IMR-90 (cell line): Measurements from ENCODE around the gene NOS1AP. TPM values are rescaled to one million over a fixed set of nuclear protein-coding genes. Genes with fewer than 3 reads are reported as not detected.

Source experiments
- ATAC-seq: fragments of 200-7000 bp; cut with Tn5 transposase; 2 replicates; pipeline ENCODE4 v1.9.1; 2020; ENCODE audit warnings: low read depth, mild to moderate bottlenecking, moderate library complexity
- BruUV-seq: library from RNA; stranded (reverse); fragments of 400-500 nt; replicated peaks from 2 replicates; lab custom pipeline; 2021; lab: Mats Ljungman, UMichigan
- CTCF ChIA-PET: fragments of 300-600 bp; formaldehyde crosslinking; extraction: SDS; loops from one replicate; lab custom pipeline; 2021; ENCODE audit warnings: antibody characterized with exemption; lab: Yijun Ruan, JAX
- POLR2A ChIA-PET: fragments of 300-600 bp; sonication (Branson Sonifier 250); formaldehyde crosslinking; loops from one replicate; lab custom pipeline; 2022; ENCODE audit warnings: antibody characterized with exemption; ENCODE audit not compliant: unreplicated experiment; lab: Charles Lee
- DNase-seq: peaks from one replicate; pipeline ENCODE4 v3.0.0; 2013
- H2AFZ ChIP-seq: replicated peaks from 2 replicates; pipeline ENCODE3; 2013; ENCODE audit warnings: low read length, mild to moderate bottlenecking; ENCODE audit not compliant: poor library complexity
- H2AK5ac ChIP-seq: 2 replicates; pipeline ENCODE4 v1.6.1; 2013; ENCODE audit warnings: low read depth, low read length, inconsistent platforms
- H2AK9ac ChIP-seq: replicated peaks from 2 replicates; pipeline ENCODE3; 2013; ENCODE audit warnings: mild to moderate bottlenecking, low read depth, low read length, moderate library complexity; ENCODE audit not compliant: poor library complexity
- H2BK120ac ChIP-seq: 2 replicates; pipeline ENCODE4 v1.6.1; 2013; ENCODE audit warnings: low read depth, low read length, inconsistent platforms
- H2BK15ac ChIP-seq: 3 replicates; pipeline ENCODE4 v1.6.1; 2013; ENCODE audit warnings: low read depth, low read length, inconsistent platforms
- H2BK20ac ChIP-seq: 2 replicates; pipeline ENCODE4 v1.6.1; 2013; ENCODE audit warnings: low read depth, mild to moderate bottlenecking, inconsistent platforms, low read length, moderate library complexity
- H2BK5ac ChIP-seq: 2 replicates; pipeline ENCODE4 v1.6.1; 2013; ENCODE audit warnings: mild to moderate bottlenecking, low read depth, low read length, inconsistent platforms; ENCODE audit not compliant: poor library complexity, severe bottlenecking
- H3K14ac ChIP-seq: replicated peaks from 2 replicates; pipeline ENCODE4 v1.6.1; 2013; ENCODE audit warnings: low read depth, low read length, inconsistent platforms
- H3K18ac ChIP-seq: 2 replicates; pipeline ENCODE4 v1.6.1; 2013; ENCODE audit warnings: low read depth, low read length, control low read depth
- H3K23ac ChIP-seq: 2 replicates; pipeline ENCODE4 v1.6.1; 2013; ENCODE audit warnings: low read depth, low read length, inconsistent platforms
- H3K27ac ChIP-seq: 2 replicates; pipeline ENCODE4 v1.5.1; 2013; ENCODE audit warnings: mild to moderate bottlenecking, control low read depth, low read length; ENCODE audit not compliant: insufficient read depth
- H3K27me3 ChIP-seq: 2 replicates; pipeline ENCODE4 v1.6.1; 2013; ENCODE audit warnings: low read length; ENCODE audit not compliant: control insufficient read depth, insufficient read depth
- H3K36me3 ChIP-seq: 2 replicates; pipeline ENCODE4 v1.6.1; 2013; ENCODE audit warnings: low read length, mixed read lengths; ENCODE audit not compliant: control insufficient read depth, insufficient read depth
- H3K4ac ChIP-seq: 2 replicates; pipeline ENCODE4 v1.6.1; 2013; ENCODE audit warnings: low read depth, low read length, inconsistent platforms
- H3K4me1 ChIP-seq: 2 replicates; pipeline ENCODE4 v1.6.1; 2013; ENCODE audit warnings: low read length, mixed read lengths; ENCODE audit not compliant: control insufficient read depth, insufficient read depth
- H3K4me2 ChIP-seq: 2 replicates; pipeline ENCODE4 v1.6.1; 2013; ENCODE audit warnings: low read depth, mild to moderate bottlenecking, control low read depth, low read length, moderate library complexity
- H3K4me3 ChIP-seq: 2 replicates; pipeline ENCODE4 v1.5.1; 2013; ENCODE audit warnings: low read depth, mild to moderate bottlenecking, control low read depth, low read length, moderate library complexity; ENCODE audit not compliant: insufficient read depth
- H3K56ac ChIP-seq: 2 replicates; pipeline ENCODE4 v1.6.1; 2013; ENCODE audit warnings: low read length, inconsistent platforms; ENCODE audit not compliant: insufficient read depth; ENCODE audit errors: extremely low read depth
- H3K79me1 ChIP-seq, 2 experiments: 2 replicates each; pipeline ENCODE4 v1.6.1; 2013; ENCODE audit warnings: low read length in 2 of 2, inconsistent platforms in 1 of 2, low read depth in 1 of 2
- H3K9ac ChIP-seq: 2 replicates; pipeline ENCODE4 v1.6.1; 2013; ENCODE audit warnings: low read depth, low read length, control low read depth
- H3K9me1 ChIP-seq: 2 replicates; pipeline ENCODE4 v1.6.1; 2013; ENCODE audit warnings: low read length, inconsistent platforms; ENCODE audit not compliant: insufficient read depth
- H3K9me3 ChIP-seq: 2 replicates; pipeline ENCODE4 v1.6.1; 2013; ENCODE audit warnings: low read length; ENCODE audit not compliant: control insufficient read depth, insufficient read depth
- H4K20me1 ChIP-seq: 2 replicates; pipeline ENCODE4 v1.6.1; 2013; ENCODE audit warnings: low read length, inconsistent platforms; ENCODE audit not compliant: insufficient read depth
- H4K5ac ChIP-seq: 2 replicates; pipeline ENCODE4 v1.6.1; 2013; ENCODE audit warnings: mild to moderate bottlenecking, low read depth, low read length, control low read depth
- H4K8ac ChIP-seq, 2 experiments: 2 replicates each; pipeline ENCODE4 v1.6.1; 2013; ENCODE audit warnings: low read depth in 2 of 2, low read length in 2 of 2, control low read depth in 1 of 2, inconsistent platforms in 1 of 2
- H4K91ac ChIP-seq: 2 replicates; pipeline ENCODE4 v1.6.1; 2013; ENCODE audit warnings: low read depth, low read length, inconsistent platforms; ENCODE audit not compliant: insufficient read depth
- BHLHE40 ChIP-seq: fragments of 150-350 bp; IDR thresholded peaks from 2 replicates; pipeline ENCODE4 v1.6.1; 2016; ENCODE audit warnings: mild to moderate bottlenecking, low read depth, low read length
- CEBPB ChIP-seq: IDR thresholded peaks from 2 replicates; pipeline ENCODE4 v1.6.1; 2012; ENCODE audit warnings: low read depth, low read length, improper control_type of control experiment
- MAFK ChIP-seq: IDR thresholded peaks from 2 replicates; pipeline ENCODE4 v1.6.1; 2012; ENCODE audit warnings: low read depth, low read length, improper control_type of control experiment
- POLR2A ChIP-seq: IDR thresholded peaks from 2 replicates; pipeline ENCODE4 v1.6.1; 2012; ENCODE audit warnings: mild to moderate bottlenecking, low read depth, low read length
- RAD21 ChIP-seq: IDR thresholded peaks from 2 replicates; pipeline ENCODE4 v1.6.1; 2012; ENCODE audit warnings: low read length, improper control_type of control experiment
- RFX5 ChIP-seq: IDR thresholded peaks from 2 replicates; pipeline ENCODE4 v1.8.0; 2012; ENCODE audit warnings: low read depth, mild to moderate bottlenecking, low read length, moderate library complexity
- WGBS, 2 experiments: methylation state at CpG; one replicate each; pipeline versions ENCODE4 v1.1.5 to v1.1.7; 2013; ENCODE audit warnings: missing lambda C conversion rate in 2 of 2; ENCODE audit not compliant: insufficient read length in 1 of 2; ENCODE audit errors: extremely low coverage in 2 of 2; 5-methylcytosine and 5-hydroxymethylcytosine counted together
- dilution Hi-C: fragments of 300-500 bp; cut with HindIII; formaldehyde crosslinking; loops from one replicate; pipeline ENCODE4 v1.14.3; 2018; ENCODE audit warnings: low sequenced_read_pairs; ENCODE audit not compliant: unreplicated experiment
- in situ Hi-C: fragments of 300-500 bp; cut with MboI; formaldehyde crosslinking; loops from 3 replicates; pipeline ENCODE4 v1.14.3; 2019; ENCODE audit warnings: low sequenced_read_pairs, inconsistent platforms, mixed read lengths
- intact Hi-C: fragments of 100-400 bp; cut with micrococcal nuclease; formaldehyde crosslinking; loops from 2 replicates; pipeline ENCODE4 v1.10.0; 2022
- polyA plus RNA-seq, 3 experiments: library from polyadenylated mRNA; depleted of rRNA; stranded (reverse); fragments of >200 nt; gene quantifications; 2 replicates each; pipeline ENCODE4 v1.2.3, GENCODE V29; 2012; ENCODE audit warnings: low replicate concordance in 1 of 3
- total RNA-seq: library from RNA; depleted of rRNA; stranded (reverse); fragments of >200 nt; gene quantifications from 2 replicates; pipeline ENCODE4 v1.2.3, GENCODE V29; 2012
- TF ChIP-seq, protein P1 (sequence below): fragments of 150-350 bp; IDR thresholded peaks from 2 replicates; pipeline ENCODE4 v1.6.1; 2016; ENCODE audit warnings: low read depth, mild to moderate bottlenecking, low read length, moderate library complexity, borderline replicate concordance
- TF ChIP-seq, protein P2 (sequence below): fragments of 150-350 bp; IDR thresholded peaks from 2 replicates; pipeline ENCODE4 v1.6.1; 2017; ENCODE audit warnings: mild to moderate bottlenecking, antibody characterized with exemption, low read length, low read depth

Gene NOS1AP
- total and polyA plus RNA-seq, 2 of the 4 experiments (the other 2 are of a cell fraction) = 0.18 to 0.19 TPM

DNA sequence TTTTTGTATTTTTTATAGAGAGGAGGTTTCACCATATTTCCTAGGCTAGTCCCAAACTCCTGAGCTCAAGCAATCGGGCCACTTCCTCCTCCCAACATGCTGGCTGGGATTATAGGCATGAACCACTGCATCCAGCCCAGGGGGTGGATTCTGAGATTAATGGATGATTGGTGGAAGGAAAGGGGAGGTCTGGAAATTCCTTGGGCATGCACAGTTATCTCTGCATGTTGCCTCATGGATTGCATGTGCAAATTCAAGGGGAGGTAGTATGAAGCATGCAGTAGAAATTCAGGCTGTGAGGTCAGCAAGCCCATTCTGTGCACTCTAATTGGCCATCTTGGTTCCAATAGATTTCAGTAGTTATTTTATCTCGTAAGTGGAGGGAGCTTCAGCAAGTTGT is 182.7 kb downstream of the NOS1AP start:
- DNase-seq (no peak), ATAC-seq (no peak)
- WGBS, 2 experiments = no CpG with 5 or more reads among the region's 2 CpGs
- ChIA-PET CTCF (no interaction called here), POLR2A (no interaction called here)
- Histone ChIP-seq H4K5ac (no peak overlapping the region), H3K23ac (no peak overlapping the region), H3K14ac (no peak overlapping the region), H3K36me3 (no peaks in the 10 kb centered on the region), H2BK20ac (no peak overlapping the region), H3K18ac (no peak overlapping the region), H2BK120ac (no peak overlapping the region), H2BK5ac (no peak overlapping the region), H2AK5ac (no peak overlapping the region), H4K91ac (no peak overlapping the region), H4K8ac (no peak overlapping the region), H3K56ac (no peak overlapping the region), H3K9me3 (no peaks in the 10 kb centered on the region), H3K9ac (no peak overlapping the region), H2BK15ac (no peak overlapping the region), H2AFZ (no peak overlapping the region), H4K20me1 (no peaks in the 10 kb centered on the region), H3K4me2 (no peak overlapping the region), H2AK9ac (no peak overlapping the region), H3K4me3 (no peak overlapping the region), H3K4me1 (no peaks in the 10 kb centered on the region), H3K9me1 (no peaks in the 10 kb centered on the region), H3K4ac (no peak overlapping the region), H3K27me3 (no peaks in the 10 kb centered on the region; the same call in 1 of the 2 replicates), H3K27ac (no peak overlapping the region), H3K79me1 (no peaks in the 10 kb centered on the region)
- TF ChIP-seq RFX5 = no peak
- no peak for TF ChIP-seq RAD21
- TF ChIP-seq, protein P1, sequence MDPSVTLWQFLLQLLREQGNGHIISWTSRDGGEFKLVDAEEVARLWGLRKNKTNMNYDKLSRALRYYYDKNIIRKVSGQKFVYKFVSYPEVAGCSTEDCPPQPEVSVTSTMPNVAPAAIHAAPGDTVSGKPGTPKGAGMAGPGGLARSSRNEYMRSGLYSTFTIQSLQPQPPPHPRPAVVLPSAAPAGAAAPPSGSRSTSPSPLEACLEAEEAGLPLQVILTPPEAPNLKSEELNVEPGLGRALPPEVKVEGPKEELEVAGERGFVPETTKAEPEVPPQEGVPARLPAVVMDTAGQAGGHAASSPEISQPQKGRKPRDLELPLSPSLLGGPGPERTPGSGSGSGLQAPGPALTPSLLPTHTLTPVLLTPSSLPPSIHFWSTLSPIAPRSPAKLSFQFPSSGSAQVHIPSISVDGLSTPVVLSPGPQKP = no peak
- no peak for TF ChIP-seq POLR2A
- TF ChIP-seq MAFK = no peak
- TF ChIP-seq BHLHE40 = no peak
- TF ChIP-seq, protein P2, sequence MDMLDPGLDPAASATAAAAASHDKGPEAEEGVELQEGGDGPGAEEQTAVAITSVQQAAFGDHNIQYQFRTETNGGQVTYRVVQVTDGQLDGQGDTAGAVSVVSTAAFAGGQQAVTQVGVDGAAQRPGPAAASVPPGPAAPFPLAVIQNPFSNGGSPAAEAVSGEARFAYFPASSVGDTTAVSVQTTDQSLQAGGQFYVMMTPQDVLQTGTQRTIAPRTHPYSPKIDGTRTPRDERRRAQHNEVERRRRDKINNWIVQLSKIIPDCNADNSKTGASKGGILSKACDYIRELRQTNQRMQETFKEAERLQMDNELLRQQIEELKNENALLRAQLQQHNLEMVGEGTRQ = no peak
- TF ChIP-seq CEBPB = no peak
- dilution Hi-C loops (no loop called here), intact Hi-C loops (no loop called here), in situ Hi-C loops (no loop called here)
- no TSS peak for BruUV-seq
